HepG2 (cell line): ENCODE data around the gene PCIF1. TPM values are rescaled to one million over a fixed set of nuclear protein-coding genes. Genes with fewer than 3 reads are reported as not detected.

Source experiments
- ARNT ChIP-seq: fragments of 450-650 bp; IDR thresholded peaks from 2 replicates; pipeline ENCODE4 v1.6.1; 2017
- ATF7-NPFF ChIP-seq: sonication (generic); formaldehyde crosslinking; IDR thresholded peaks from 2 replicates; pipeline ENCODE4 v1.8.1; 2023; ENCODE audit warnings: mild to moderate bottlenecking, low read depth, missing genetic modification reagents, moderate library complexity
- CENPBD1 ChIP-seq: sonication (generic); formaldehyde crosslinking; IDR thresholded peaks from 2 replicates; pipeline ENCODE4 v1.8.0; 2022; ENCODE audit warnings: missing genetic modification reagents, low read depth, mild to moderate bottlenecking, borderline replicate concordance
- DBP ChIP-seq: sonication (generic); formaldehyde crosslinking; IDR thresholded peaks from 2 replicates; pipeline ENCODE4 v1.4.0; 2020; ENCODE audit warnings: missing genetic modification reagents; ENCODE audit errors: not compliant biosample characterization
- EZH2 ChIP-seq: conservative IDR thresholded peaks from 2 replicates; pipeline ENCODE4 v1.6.1; 2012; ENCODE audit warnings: mild to moderate bottlenecking, low read depth, low read length, moderate library complexity
- GABPA ChIP-seq, 2 experiments: IDR thresholded peaks; 2 replicates each; pipeline ENCODE4 v1.6.1; 2011 to 2016; ENCODE audit warnings: low read depth in 2 of 2, low read length in 1 of 2, missing biosample characterization in 1 of 2, missing genetic modification characterization in 1 of 2
- HOMEZ ChIP-seq: IDR thresholded peaks from 2 replicates; pipeline ENCODE4 v1.6.1; 2016; ENCODE audit warnings: low read depth
- IRF9 ChIP-seq: sonication (generic); formaldehyde crosslinking; IDR thresholded peaks from 2 replicates; pipeline ENCODE4 v1.8.0; 2022; ENCODE audit warnings: missing genetic modification reagents, mild to moderate bottlenecking, borderline replicate concordance
- ISL2 ChIP-seq: sonication (generic); formaldehyde crosslinking; IDR thresholded peaks from 2 replicates; pipeline ENCODE4 v1.5.0; 2020; ENCODE audit warnings: missing genetic modification reagents
- KAT7 ChIP-seq: IDR thresholded peaks from 2 replicates; pipeline ENCODE4 v1.6.1; 2018; ENCODE audit warnings: borderline replicate concordance, missing compliant biosample characterization
- NFE2 ChIP-seq: sonication (generic); formaldehyde crosslinking; IDR thresholded peaks from 2 replicates; pipeline ENCODE4 v1.4.0; 2020; ENCODE audit warnings: missing genetic modification reagents
- NR2F1 ChIP-seq, 2 experiments: fragments of 450-650 bp in 1 of 2; formaldehyde crosslinking in 1 of 2; IDR thresholded peaks; 2 replicates each; pipeline versions ENCODE4 v1.5.0 to v1.6.1; 2016 to 2020; ENCODE audit warnings: mild to moderate bottlenecking in 1 of 2, missing compliant biosample characterization in 1 of 2, missing genetic modification reagents in 1 of 2, moderate library complexity in 1 of 2
- PAF1 ChIP-seq: IDR thresholded peaks from 2 replicates; pipeline ENCODE4 v1.6.1; 2016; ENCODE audit warnings: missing genetic modification reagents, missing compliant biosample characterization
- SNAI1 ChIP-seq: sonication (generic); formaldehyde crosslinking; IDR thresholded peaks from 2 replicates; pipeline ENCODE4 v1.5.0; 2020; ENCODE audit warnings: mild to moderate bottlenecking, missing genetic modification reagents, borderline replicate concordance
- THAP7 ChIP-seq: sonication (generic); formaldehyde crosslinking; IDR thresholded peaks from 2 replicates; pipeline ENCODE4 v1.8.1; 2023; ENCODE audit warnings: mild to moderate bottlenecking, missing genetic modification reagents
- WIZ ChIP-seq: sonication (generic); formaldehyde crosslinking; IDR thresholded peaks from 2 replicates; pipeline ENCODE4 v1.5.1; 2020; ENCODE audit warnings: mild to moderate bottlenecking, missing genetic modification reagents
- YY1 ChIP-seq: IDR thresholded peaks from 2 replicates; pipeline ENCODE4 v1.6.1; 2011; ENCODE audit warnings: low read length, low read depth, moderate library complexity, mild to moderate bottlenecking; ENCODE audit not compliant: insufficient read depth, insufficient replicate concordance
- ZBTB33 ChIP-seq: sonication (generic); formaldehyde crosslinking; IDR thresholded peaks from 2 replicates; pipeline ENCODE4 v1.4.0; 2020; ENCODE audit warnings: missing genetic modification reagents
- ZNF17 ChIP-seq: sonication (generic); formaldehyde crosslinking; IDR thresholded peaks from 2 replicates; pipeline ENCODE4 v1.5.0; 2020; ENCODE audit warnings: mild to moderate bottlenecking, missing genetic modification reagents
- ZNF230 ChIP-seq: sonication (generic); formaldehyde crosslinking; IDR thresholded peaks from 2 replicates; pipeline ENCODE4 v1.4.0; 2020; ENCODE audit warnings: mild to moderate bottlenecking, missing genetic modification reagents
- ZNF615 ChIP-seq: sonication (generic); formaldehyde crosslinking; IDR thresholded peaks from 2 replicates; pipeline ENCODE4 v1.5.0; 2020; ENCODE audit warnings: mild to moderate bottlenecking, missing genetic modification reagents, borderline replicate concordance
- ZNF678 ChIP-seq: sonication (generic); formaldehyde crosslinking; IDR thresholded peaks from 2 replicates; pipeline ENCODE4 v1.4.0; 2020; ENCODE audit warnings: mild to moderate bottlenecking, missing genetic modification reagents
- polyA plus RNA-seq, 8 experiments: library from polyadenylated mRNA; depleted of rRNA in 3 of 8; stranded (reverse) in 7 of 8; unstranded in 1 of 8; fragments of >200 nt; fragmentation: Illumina TruSeq in 4 of 8; extraction: Trizol in 4 of 8; gene quantifications; 2 replicates each; pipeline versions ENCODE4 v1.2.1 to v1.2.3, GENCODE V29; 2011 to 2016; ENCODE audit warnings: low read depth in 4 of 8, missing spikeins in 1 of 8, mixed read lengths in 1 of 8; ENCODE audit not compliant: insufficient read depth in 1 of 8
- total RNA-seq, 5 experiments: library from RNA; depleted of rRNA; stranded (reverse); fragments of >200 nt; fragmentation: Illumina TruSeq; extraction: Trizol; gene quantifications; 2 replicates each; pipeline ENCODE4 v1.2.3, GENCODE V29; 2016; ENCODE audit warnings: low read depth in 1 of 5

The PCIF1 gene
- total and polyA plus RNA-seq, 2 of the 13 experiments (the other 11 are each of a cell fraction or from before 2014, with no cell fraction given): 20.9 to 24.4 TPM

- TF ChIP-seq EZH2 (no peak), PAF1 (no peak), THAP7 (peak; percentile 97), GABPA (IDR thresholded peaks at IDR 0.05; ENCODE audit: low read depth, low read length) (peak; percentile 51; the same call in 1 of the 2 replicates), GABPA (CRISPR knock-in tag; IDR thresholded peaks at IDR 0.05; ENCODE audit: low read depth) (peak; percentile 91), ZNF678 (no peak), ZBTB33 (CRISPR knock-in tag) (no peak; the same call in 1 of the 2 replicates), NR2F1 (CRISPR knock-in tag; IDR thresholded peaks at IDR 0.05) (peak in 1 of 2 experiments; percentile 71; a peak in 2 of 4 replicates), DBP (CRISPR knock-in tag) (no peak), SNAI1 (CRISPR knock-in tag) (peak; percentile 34; the same call in 1 of the 2 replicates), WIZ (CRISPR knock-in tag) (peak; percentile 15; the same call in 1 of the 2 replicates), IRF9 (CRISPR knock-in tag) (no peak; the same call in 1 of the 2 replicates), CENPBD1 (CRISPR knock-in tag) (peak; percentile 99), NFE2 (no peak; the same call in 1 of the 2 replicates), YY1 (peak; percentile 96), ZNF17 (peak; percentile 21; the same call in 1 of the 2 replicates), ISL2 (CRISPR knock-in tag) (peak; percentile 80; the same call in 1 of the 2 replicates), ARNT (no peak), ZNF230 (no peak; the same call in 1 of the 2 replicates), KAT7 (CRISPR knock-in tag) (peak; percentile 93; the same call in 1 of the 2 replicates), ATF7-NPFF (CRISPR knock-in tag) (peak; percentile 87), ZNF615 (peak; percentile 49), HOMEZ (CRISPR knock-in tag) (peak; percentile 62)
These were observed 37.4 kb downstream of the PCIF1 start, which contains the start of gene ZNF335 (continued) for GRCh38 chr20:45971675-45972499.
